NOMO-1 treated with dmso at 0.1 percent for 144 hours (cell line): Measurements from ENCODE around the gene NUDT16L1.
A peak's percentile ranks its signal among the peaks of the same experiment; 100 is the strongest.

ENCODE experiments used
- DNase-seq: peaks from one replicate; lab custom pipeline; 2025; ENCODE audit not compliant: unreplicated experiment; lab: John Stamatoyannopoulos, UW

Gene NUDT16L1

GRCh38 chr16:4682084-4682591 is 11.2 kb upstream of the NUDT16L1 start:
- no peak for DNase-seq

- DNase-seq = peak; percentile 61
These were observed 10.6 kb upstream of the NUDT16L1 start for GRCh38 chr16:4682616-4683254.

- no peak for DNase-seq
These were observed 9.9 kb upstream of the NUDT16L1 start for GRCh38 chr16:4683255-4684057.

- no peak for DNase-seq
These were observed 9.2 kb upstream of the NUDT16L1 start for GRCh38 chr16:4684058-4684715.

- no peak for DNase-seq
These were observed 8.6 kb upstream of the NUDT16L1 start for GRCh38 chr16:4684763-4685162.

GRCh38 chr16:4685292-4685691 is 8.1 kb upstream of the NUDT16L1 start:
- no peak for DNase-seq

GRCh38 chr16:4685776-4686496 is 7.4 kb upstream of the NUDT16L1 start:
- DNase-seq = no peak

GRCh38 chr16:4686497-4687210 is 6.7 kb upstream of the NUDT16L1 start:
- no peak for DNase-seq

GRCh38 chr16:4687416-4687815 is 5.9 kb upstream of the NUDT16L1 start:
- DNase-seq = no peak

GRCh38 chr16:4687946-4688673 is 5.3 kb upstream of the NUDT16L1 start:
- DNase-seq = no peak

GRCh38 chr16:4688674-4689045 is 4.7 kb upstream of the NUDT16L1 start:
- no peak for DNase-seq

GRCh38 chr16:4689091-4689671 is 4.2 kb upstream of the NUDT16L1 start:
- no peak for DNase-seq

- DNase-seq = no peak
These were observed 3.3 kb upstream of the NUDT16L1 start for GRCh38 chr16:4689864-4690704.

- peak; percentile 34 for DNase-seq
These were observed 2.3 kb upstream of the NUDT16L1 start for GRCh38 chr16:4690946-4691665.

- DNase-seq = no peak
These were observed 1.5 kb upstream of the NUDT16L1 start for GRCh38 chr16:4691666-4692412.

GRCh38 chr16:4692460-4693295 is 684 bp upstream of the NUDT16L1 start:
- peak; percentile 46 for DNase-seq
